HepG2 (cell line): ENCODE results near the gene HCLS1. TPM values are rescaled to one million over a fixed set of nuclear protein-coding genes. Genes with fewer than 3 reads are reported as not detected.

ENCODE experiments used
- ATAC-seq: fragments of 200-7000 bp; cut with Tn5 transposase; 3 replicates; pipeline ENCODE4 v1.9.1; 2020; ENCODE audit warnings: mild to moderate bottlenecking, moderate library complexity
- BruUV-seq: library from RNA; stranded (reverse); fragments of 400-500 nt; replicated peaks from 2 replicates; lab custom pipeline; 2021; lab: Mats Ljungman, UMichigan
- CTCF ChIA-PET: fragments of 300-600 bp; formaldehyde crosslinking; extraction: SDS; loops from one replicate; lab custom pipeline; 2021; ENCODE audit warnings: low total read pairs, inconsistent platforms, low intra/inter-chr PET ratio; lab: Yijun Ruan, JAX
- POLR2A ChIA-PET: fragments of 350-600 bp; sonication (Branson Sonifier 250); formaldehyde crosslinking; loops from one replicate; lab custom pipeline; 2020; ENCODE audit warnings: antibody characterized with exemption, inconsistent platforms; lab: Yijun Ruan, JAX
- DNase-seq: peaks from one replicate; pipeline ENCODE4 v3.0.0-alpha.2; 2015; ENCODE audit warnings: low spot score
- FAIRE-seq: peaks from 3 replicates; lab custom pipeline; 2011; peaks lifted over from hg19 to GRCh38; lab: Jason Lieb, UNC
- H2AFZ ChIP-seq: one replicate; pipeline ENCODE4 v1.6.1; 2011; ENCODE audit warnings: low read length, inconsistent platforms
- H3K27ac ChIP-seq: fragments of 300-600 bp; 3 replicates; pipeline ENCODE4 v1.8.0; 2011; ENCODE audit warnings: mixed run types, mild to moderate bottlenecking, mixed read lengths, low read length, inconsistent platforms; ENCODE audit not compliant: insufficient read depth; ENCODE audit errors: extremely low read length
- H3K27me3 ChIP-seq, 2 experiments: fragments of 200-600 bp in 1 of 2; 2 replicates in 1 of 2; 3 replicates in 1 of 2; pipeline versions ENCODE4 v1.6.0 to v1.8.0; 2011; ENCODE audit warnings: low read length in 2 of 2, mild to moderate bottlenecking in 2 of 2, moderate library complexity in 2 of 2, inconsistent platforms in 1 of 2; ENCODE audit not compliant: insufficient read depth in 2 of 2, control insufficient read depth in 1 of 2
- H3K36me3 ChIP-seq, 2 experiments: fragments of 200-600 bp in 1 of 2; replicated peaks in 1 of 2; 2 replicates in 1 of 2; 3 replicates in 1 of 2; pipeline versions ENCODE4 v1.5.1 to v1.8.0; 2011; ENCODE audit warnings: low read length in 2 of 2, inconsistent platforms in 1 of 2; ENCODE audit not compliant: insufficient read depth in 2 of 2, control insufficient read depth in 1 of 2
- H3K4me1 ChIP-seq: 2 replicates; pipeline ENCODE4 v1.5.1; 2012; ENCODE audit warnings: low read length, inconsistent platforms; ENCODE audit not compliant: insufficient read depth
- H3K4me2 ChIP-seq: 2 replicates; pipeline ENCODE4 v1.6.0; 2011; ENCODE audit warnings: low read depth, low read length, inconsistent platforms
- H3K4me3 ChIP-seq, 3 experiments: fragments of 200-600 bp in 1 of 3; sonication (generic), shearing (Covaris generic) in 1 of 3; replicated peaks in 1 of 3; 2 replicates each; pipeline ENCODE4 v1.5.1; 2011 to 2016; ENCODE audit warnings: low read length in 3 of 3, inconsistent platforms in 2 of 3, low read depth in 2 of 3, mild to moderate bottlenecking in 2 of 3, control low read depth in 1 of 3, mixed read lengths in 1 of 3; ENCODE audit not compliant: insufficient read depth in 1 of 3
- H3K79me2 ChIP-seq: one replicate; pipeline ENCODE4 v1.6.1; 2011; ENCODE audit warnings: low read length, inconsistent platforms; ENCODE audit not compliant: insufficient read depth
- H3K9ac ChIP-seq: 2 replicates; pipeline ENCODE4 v1.6.0; 2011; ENCODE audit warnings: mild to moderate bottlenecking, low read depth, low read length, inconsistent platforms; ENCODE audit not compliant: insufficient read depth
- H3K9me3 ChIP-seq: 2 replicates; pipeline ENCODE4 v1.5.1; 2012; ENCODE audit warnings: mild to moderate bottlenecking, low read length
- H4K20me1 ChIP-seq: 2 replicates; pipeline ENCODE4 v1.6.0; 2011; ENCODE audit warnings: inconsistent platforms, mild to moderate bottlenecking, low read length, moderate library complexity; ENCODE audit not compliant: insufficient read depth
- KDM3A ChIP-seq: IDR thresholded peaks from 2 replicates; pipeline ENCODE4 v1.6.1; 2018; ENCODE audit warnings: low read depth, missing compliant biosample characterization
- SP4 ChIP-seq: sonication (generic); formaldehyde crosslinking; IDR thresholded peaks from 2 replicates; pipeline ENCODE4 v1.8.1; 2023; ENCODE audit warnings: mild to moderate bottlenecking, missing genetic modification reagents
- ZBTB42 ChIP-seq: sonication (generic); formaldehyde crosslinking; IDR thresholded peaks from 2 replicates; pipeline ENCODE4 v1.5.0; 2020; ENCODE audit warnings: mild to moderate bottlenecking, missing genetic modification reagents
- ZNF3 ChIP-seq: IDR thresholded peaks from 2 replicates; pipeline ENCODE4 v1.7.0; 2017; ENCODE audit warnings: inconsistent platforms
- ZNF672 ChIP-seq: sonication (generic); formaldehyde crosslinking; IDR thresholded peaks from 2 replicates; pipeline ENCODE4 v1.8.1; 2022; ENCODE audit warnings: missing genetic modification reagents
- ZNF773 ChIP-seq: sonication (generic); formaldehyde crosslinking; IDR thresholded peaks from 2 replicates; pipeline ENCODE4 v1.4.0; 2020; ENCODE audit warnings: missing genetic modification reagents, borderline replicate concordance
- ZNF850 ChIP-seq: sonication (generic); formaldehyde crosslinking; conservative IDR thresholded peaks from 2 replicates; pipeline ENCODE4 v1.9.0; 2021; ENCODE audit warnings: mild to moderate bottlenecking, missing genetic modification reagents
- ZSCAN29 ChIP-seq: sonication (generic); formaldehyde crosslinking; conservative IDR thresholded peaks from 2 replicates; pipeline ENCODE4 v1.4.0; 2020; ENCODE audit warnings: mild to moderate bottlenecking, missing genetic modification reagents
- WGBS: methylation state at CpG from one replicate; pipeline ENCODE4 v1.1.6; 2017; ENCODE audit warnings: low lambda C conversion rate; 5-methylcytosine and 5-hydroxymethylcytosine counted together
- in situ Hi-C: cut with HindIII; loops from 2 replicates; pipeline ENCODE4 v1.10.0; 2017; ENCODE audit warnings: low pct_unique_long_range_greater_than_20kb; ENCODE audit not compliant: extremely low pct_ligation_motif_present
- intact Hi-C: fragments of 100-400 bp; cut with micrococcal nuclease; formaldehyde crosslinking; loops from one replicate; pipeline ENCODE4 v1.10.0; 2022; ENCODE audit not compliant: unreplicated experiment
- polyA plus RNA-seq, 8 experiments: library from polyadenylated mRNA; depleted of rRNA in 3 of 8; stranded (reverse) in 7 of 8; unstranded in 1 of 8; fragments of >200 nt; fragmentation: Illumina TruSeq in 4 of 8; extraction: Trizol in 4 of 8; gene quantifications; 2 replicates each; pipeline versions ENCODE4 v1.2.1 to v1.2.3, GENCODE V29; 2011 to 2016; ENCODE audit warnings: low read depth in 4 of 8, missing spikeins in 1 of 8, mixed read lengths in 1 of 8; ENCODE audit not compliant: insufficient read depth in 1 of 8
- total RNA-seq, 5 experiments: library from RNA; depleted of rRNA; stranded (reverse); fragments of >200 nt; fragmentation: Illumina TruSeq; extraction: Trizol; gene quantifications; 2 replicates each; pipeline ENCODE4 v1.2.3, GENCODE V29; 2016; ENCODE audit warnings: low read depth in 1 of 5
- TF ChIP-seq, protein P1 (sequence below): sonication (generic); formaldehyde crosslinking; IDR thresholded peaks from 2 replicates; pipeline ENCODE4 v1.5.1; 2020; ENCODE audit warnings: missing genetic modification reagents, mild to moderate bottlenecking, borderline replicate concordance
- TF ChIP-seq, protein P2 (sequence below): sonication (generic); formaldehyde crosslinking; IDR thresholded peaks from 2 replicates; pipeline ENCODE4 v1.9.0; 2021; ENCODE audit warnings: missing genetic modification reagents, borderline replicate concordance
- TF ChIP-seq, protein P3 (sequence below): sonication (generic); formaldehyde crosslinking; IDR thresholded peaks from 2 replicates; pipeline ENCODE4 v1.4.0; 2020; ENCODE audit warnings: missing genetic modification reagents, mild to moderate bottlenecking, borderline replicate concordance
- TF ChIP-seq, protein P4 (sequence below): sonication (generic); formaldehyde crosslinking; IDR thresholded peaks from 2 replicates; pipeline ENCODE4 v1.4.0; 2020; ENCODE audit warnings: missing genetic modification reagents
- TF ChIP-seq, protein P5 (sequence below): sonication (generic); formaldehyde crosslinking; IDR thresholded peaks from 2 replicates; pipeline ENCODE4 v1.4.0; 2020; ENCODE audit warnings: missing genetic modification reagents

Gene HCLS1
- total and polyA plus RNA-seq, 2 of the 13 experiments (the other 11 are each of a cell fraction or from before 2014, with no cell fraction given) = not detected

DNA sequence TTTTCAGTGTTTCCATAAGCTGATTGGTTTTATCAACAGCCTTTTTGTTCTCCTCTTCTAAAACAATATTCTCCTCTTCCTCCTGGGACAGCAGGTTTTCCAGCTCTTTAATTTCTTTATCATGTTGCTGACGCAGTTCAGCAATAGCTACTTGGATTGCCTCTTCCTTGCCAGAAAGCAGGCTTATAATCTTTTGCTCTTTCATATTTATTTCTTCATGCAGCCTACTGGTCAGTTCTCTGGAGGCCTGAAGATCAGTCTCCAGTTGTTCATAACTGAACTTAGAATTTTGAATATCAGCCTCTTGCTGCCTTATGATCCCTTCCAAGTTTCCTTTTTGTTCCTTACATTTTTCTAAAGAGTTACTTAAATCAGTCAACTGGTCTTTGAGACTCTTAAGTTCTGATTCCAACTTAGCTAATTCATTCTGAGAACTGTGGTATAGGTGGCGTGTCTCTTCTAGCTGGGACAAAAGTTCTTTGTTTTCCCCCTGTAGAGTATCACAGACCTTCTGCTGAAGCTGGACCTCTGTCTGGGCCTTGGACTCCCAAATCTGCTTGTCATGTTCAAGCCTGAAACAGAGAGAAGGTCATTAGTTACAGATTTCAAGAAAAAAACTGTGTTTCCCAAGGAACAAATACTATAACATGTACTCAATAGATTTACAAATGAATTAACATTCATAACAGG lies 31.5 kb upstream of the HCLS1 start:
- Histone ChIP-seq H3K9me3 (no peaks in the 10 kb centered on the region), H3K4me3 (no peak overlapping the region), H3K9ac (no peak overlapping the region), H3K4me2 (no peak overlapping the region), H4K20me1 (no peaks in the 10 kb centered on the region), H3K27me3 (no peaks in the 10 kb centered on the region), H3K79me2 (no peaks in the 10 kb centered on the region), H3K4me1 (no peaks in the 10 kb centered on the region), H3K36me3 (peaks cover 19 to 60% of the 10 kb centered on the region in 2 experiments), H3K27ac (no peak overlapping the region), H2AFZ (no peak overlapping the region)
- intact Hi-C loops (no loop called here), in situ Hi-C loops (no loop called here)
- ATAC-seq (no peak), DNase-seq (no peak), FAIRE-seq (no peak)
- ChIA-PET CTCF (no interaction called here), POLR2A (no interaction called here)
- BruUV-seq = TSS peak; percentile 14
- WGBS = 97% methylated on average over 2 of the region's 2 CpGs
- TF ChIP-seq, protein P1, sequence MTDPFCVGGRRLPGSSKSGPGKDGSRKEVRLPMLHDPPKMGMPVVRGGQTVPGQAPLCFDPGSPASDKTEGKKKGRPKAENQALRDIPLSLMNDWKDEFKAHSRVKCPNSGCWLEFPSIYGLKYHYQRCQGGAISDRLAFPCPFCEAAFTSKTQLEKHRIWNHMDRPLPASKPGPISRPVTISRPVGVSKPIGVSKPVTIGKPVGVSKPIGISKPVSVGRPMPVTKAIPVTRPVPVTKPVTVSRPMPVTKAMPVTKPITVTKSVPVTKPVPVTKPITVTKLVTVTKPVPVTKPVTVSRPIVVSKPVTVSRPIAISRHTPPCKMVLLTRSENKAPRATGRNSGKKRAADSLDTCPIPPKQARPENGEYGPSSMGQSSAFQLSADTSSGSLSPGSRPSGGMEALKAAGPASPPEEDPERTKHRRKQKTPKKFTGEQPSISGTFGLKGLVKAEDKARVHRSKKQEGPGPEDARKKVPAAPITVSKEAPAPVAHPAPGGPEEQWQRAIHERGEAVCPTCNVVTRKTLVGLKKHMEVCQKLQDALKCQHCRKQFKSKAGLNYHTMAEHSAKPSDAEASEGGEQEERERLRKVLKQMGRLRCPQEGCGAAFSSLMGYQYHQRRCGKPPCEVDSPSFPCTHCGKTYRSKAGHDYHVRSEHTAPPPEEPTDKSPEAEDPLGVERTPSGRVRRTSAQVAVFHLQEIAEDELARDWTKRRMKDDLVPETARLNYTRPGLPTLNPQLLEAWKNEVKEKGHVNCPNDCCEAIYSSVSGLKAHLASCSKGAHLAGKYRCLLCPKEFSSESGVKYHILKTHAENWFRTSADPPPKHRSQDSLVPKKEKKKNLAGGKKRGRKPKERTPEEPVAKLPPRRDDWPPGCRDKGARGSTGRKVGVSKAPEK (CRISPR knock-in tag) = no peak
- TF ChIP-seq, protein P2, sequence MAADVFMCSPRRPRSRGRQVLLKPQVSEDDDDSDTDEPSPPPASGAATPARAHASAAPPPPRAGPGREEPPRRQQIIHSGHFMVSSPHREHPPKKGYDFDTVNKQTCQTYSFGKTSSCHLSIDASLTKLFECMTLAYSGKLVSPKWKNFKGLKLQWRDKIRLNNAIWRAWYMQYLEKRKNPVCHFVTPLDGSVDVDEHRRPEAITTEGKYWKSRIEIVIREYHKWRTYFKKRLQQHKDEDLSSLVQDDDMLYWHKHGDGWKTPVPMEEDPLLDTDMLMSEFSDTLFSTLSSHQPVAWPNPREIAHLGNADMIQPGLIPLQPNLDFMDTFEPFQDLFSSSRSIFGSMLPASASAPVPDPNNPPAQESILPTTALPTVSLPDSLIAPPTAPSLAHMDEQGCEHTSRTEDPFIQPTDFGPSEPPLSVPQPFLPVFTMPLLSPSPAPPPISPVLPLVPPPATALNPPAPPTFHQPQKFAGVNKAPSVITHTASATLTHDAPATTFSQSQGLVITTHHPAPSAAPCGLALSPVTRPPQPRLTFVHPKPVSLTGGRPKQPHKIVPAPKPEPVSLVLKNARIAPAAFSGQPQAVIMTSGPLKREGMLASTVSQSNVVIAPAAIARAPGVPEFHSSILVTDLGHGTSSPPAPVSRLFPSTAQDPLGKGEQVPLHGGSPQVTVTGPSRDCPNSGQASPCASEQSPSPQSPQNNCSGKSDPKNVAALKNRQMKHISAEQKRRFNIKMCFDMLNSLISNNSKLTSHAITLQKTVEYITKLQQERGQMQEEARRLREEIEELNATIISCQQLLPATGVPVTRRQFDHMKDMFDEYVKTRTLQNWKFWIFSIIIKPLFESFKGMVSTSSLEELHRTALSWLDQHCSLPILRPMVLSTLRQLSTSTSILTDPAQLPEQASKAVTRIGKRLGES = no peak
- no peak for TF ChIP-seq ZNF3 (CRISPR knock-in tag)
- TF ChIP-seq ZNF773 (CRISPR knock-in tag) = no peak
- no peak for TF ChIP-seq ZNF850 (CRISPR knock-in tag)
- TF ChIP-seq ZNF672 = no peak
- TF ChIP-seq ZBTB42 (CRISPR knock-in tag) = no peak
- TF ChIP-seq SP4 (CRISPR knock-in tag) = no peak
- no peak for TF ChIP-seq ZSCAN29
- TF ChIP-seq, protein P3, sequence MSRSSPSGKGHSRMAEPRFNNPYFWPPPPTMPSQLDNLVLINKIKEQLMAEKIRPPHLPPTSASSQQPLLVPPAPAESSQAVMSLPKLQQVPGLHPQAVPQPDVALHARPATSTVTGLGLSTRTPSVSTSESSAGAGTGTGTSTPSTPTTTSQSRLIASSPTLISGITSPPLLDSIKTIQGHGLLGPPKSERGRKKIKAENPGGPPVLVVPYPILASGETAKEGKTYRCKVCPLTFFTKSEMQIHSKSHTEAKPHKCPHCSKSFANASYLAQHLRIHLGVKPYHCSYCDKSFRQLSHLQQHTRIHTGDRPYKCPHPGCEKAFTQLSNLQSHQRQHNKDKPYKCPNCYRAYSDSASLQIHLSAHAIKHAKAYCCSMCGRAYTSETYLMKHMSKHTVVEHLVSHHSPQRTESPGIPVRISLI = no peak
- TF ChIP-seq, protein P4, sequence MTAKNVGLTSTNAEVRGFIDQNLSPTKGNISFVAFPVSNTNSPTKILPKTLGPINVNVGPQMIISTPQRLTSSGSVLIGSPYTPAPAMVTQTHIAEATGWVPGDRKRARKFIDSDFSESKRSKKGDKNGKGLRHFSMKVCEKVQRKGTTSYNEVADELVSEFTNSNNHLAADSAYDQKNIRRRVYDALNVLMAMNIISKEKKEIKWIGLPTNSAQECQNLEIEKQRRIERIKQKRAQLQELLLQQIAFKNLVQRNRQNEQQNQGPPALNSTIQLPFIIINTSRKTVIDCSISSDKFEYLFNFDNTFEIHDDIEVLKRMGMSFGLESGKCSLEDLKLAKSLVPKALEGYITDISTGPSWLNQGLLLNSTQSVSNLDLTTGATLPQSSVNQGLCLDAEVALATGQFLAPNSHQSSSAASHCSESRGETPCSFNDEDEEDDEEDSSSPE (CRISPR knock-in tag) = no peak
- TF ChIP-seq, protein P5, sequence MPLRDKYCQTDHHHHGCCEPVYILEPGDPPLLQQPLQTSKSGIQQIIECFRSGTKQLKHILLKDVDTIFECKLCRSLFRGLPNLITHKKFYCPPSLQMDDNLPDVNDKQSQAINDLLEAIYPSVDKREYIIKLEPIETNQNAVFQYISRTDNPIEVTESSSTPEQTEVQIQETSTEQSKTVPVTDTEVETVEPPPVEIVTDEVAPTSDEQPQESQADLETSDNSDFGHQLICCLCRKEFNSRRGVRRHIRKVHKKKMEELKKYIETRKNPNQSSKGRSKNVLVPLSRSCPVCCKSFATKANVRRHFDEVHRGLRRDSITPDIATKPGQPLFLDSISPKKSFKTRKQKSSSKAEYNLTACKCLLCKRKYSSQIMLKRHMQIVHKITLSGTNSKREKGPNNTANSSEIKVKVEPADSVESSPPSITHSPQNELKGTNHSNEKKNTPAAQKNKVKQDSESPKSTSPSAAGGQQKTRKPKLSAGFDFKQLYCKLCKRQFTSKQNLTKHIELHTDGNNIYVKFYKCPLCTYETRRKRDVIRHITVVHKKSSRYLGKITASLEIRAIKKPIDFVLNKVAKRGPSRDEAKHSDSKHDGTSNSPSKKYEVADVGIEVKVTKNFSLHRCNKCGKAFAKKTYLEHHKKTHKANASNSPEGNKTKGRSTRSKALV (CRISPR knock-in tag) = no peak
- no peak for TF ChIP-seq KDM3A
